ENCODE data around the gene CDHR3. TPM values are rescaled to one million over a fixed set of nuclear protein-coding genes. Genes with fewer than 3 reads are reported as not detected.

CDHR3 gene
- polyA plus RNA-seq, 3 donors: 0.16 TPM; not detected in 2

DNA sequence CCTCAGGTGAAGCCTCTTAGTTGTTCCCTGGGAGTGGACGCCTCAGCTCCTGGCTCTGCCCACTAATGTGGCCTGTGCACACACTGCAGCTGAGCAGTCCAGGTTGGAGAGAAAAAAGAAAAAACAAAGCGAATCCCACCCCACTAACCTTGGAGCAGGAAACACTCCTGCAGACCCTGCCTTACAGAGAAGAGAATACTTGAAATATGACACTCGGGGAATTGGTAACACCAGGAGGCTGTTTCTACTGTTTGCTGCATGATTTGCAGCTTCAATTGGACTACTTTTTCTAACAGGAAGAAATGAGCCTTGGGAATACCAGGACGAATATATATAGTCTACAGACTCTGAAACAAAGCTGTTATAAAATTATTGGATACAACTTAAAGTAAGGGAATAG, 22.2 kb downstream of the CDHR3 start:
- no peak overlapping the region for H2AFZ ChIP-seq (ENCODE audit: insufficient read depth, low read depth, low read length, poor library complexity, severe bottlenecking)
- Mint-ChIP-seq H3K9me3 (peaks cover 0 to 1% (median 0%) of the 10 kb centered on the region in 7 donors), H3K27ac (no peak overlapping the region), H3K4me1 (no peaks in the 10 kb centered on the region), H3K36me3 (no peaks in the 10 kb centered on the region), H3K4me3 (no peak overlapping the region), H3K27me3 (ENCODE audit: low read depth in 3 of 3) (peaks cover 7 to 18% (median 10%) of the 10 kb centered on the region in 3 donors)
- no peak for DNase-seq
- no peak overlapping the region for H3K27ac ChIP-seq (ENCODE audit: low read depth in 1 of 2, low read length in 2 of 2)
- TF ChIP-seq, protein P1, sequence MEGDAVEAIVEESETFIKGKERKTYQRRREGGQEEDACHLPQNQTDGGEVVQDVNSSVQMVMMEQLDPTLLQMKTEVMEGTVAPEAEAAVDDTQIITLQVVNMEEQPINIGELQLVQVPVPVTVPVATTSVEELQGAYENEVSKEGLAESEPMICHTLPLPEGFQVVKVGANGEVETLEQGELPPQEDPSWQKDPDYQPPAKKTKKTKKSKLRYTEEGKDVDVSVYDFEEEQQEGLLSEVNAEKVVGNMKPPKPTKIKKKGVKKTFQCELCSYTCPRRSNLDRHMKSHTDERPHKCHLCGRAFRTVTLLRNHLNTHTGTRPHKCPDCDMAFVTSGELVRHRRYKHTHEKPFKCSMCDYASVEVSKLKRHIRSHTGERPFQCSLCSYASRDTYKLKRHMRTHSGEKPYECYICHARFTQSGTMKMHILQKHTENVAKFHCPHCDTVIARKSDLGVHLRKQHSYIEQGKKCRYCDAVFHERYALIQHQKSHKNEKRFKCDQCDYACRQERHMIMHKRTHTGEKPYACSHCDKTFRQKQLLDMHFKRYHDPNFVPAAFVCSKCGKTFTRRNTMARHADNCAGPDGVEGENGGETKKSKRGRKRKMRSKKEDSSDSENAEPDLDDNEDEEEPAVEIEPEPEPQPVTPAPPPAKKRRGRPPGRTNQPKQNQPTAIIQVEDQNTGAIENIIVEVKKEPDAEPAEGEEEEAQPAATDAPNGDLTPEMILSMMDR (IDR thresholded peaks at IDR 0.05): no peak
- 100% methylated on average over 1 of the region's 4 CpGs for WGBS (ENCODE audit: insufficient coverage)
- H3K4me1 ChIP-seq (ENCODE audit: control insufficient read depth in 1 of 2, insufficient read depth in 2 of 2, low read length in 2 of 2): no peaks in the 10 kb centered on the region
- peaks cover 5 to 6% of the 10 kb centered on the region in 2 donors for H3K27me3 ChIP-seq (ENCODE audit: control insufficient read depth in 2 of 2, insufficient read depth in 2 of 2, low read length in 2 of 2)
- H3K79me2 ChIP-seq (ENCODE audit: insufficient read depth, low read length): no peaks in the 10 kb centered on the region
- no peak overlapping the region for H3K4me3 ChIP-seq (replicated peaks in 1 of 3; ENCODE audit: low read depth in 2 of 3, low read length in 3 of 3)
- no peak overlapping the region for H3K4me2 ChIP-seq (replicated peaks; ENCODE audit: extremely low read depth, low read length, poor library complexity, severe bottlenecking)
- no peaks in the 10 kb centered on the region for H3K36me3 ChIP-seq (replicated peaks in 1 of 2; ENCODE audit: control insufficient read depth in 1 of 2, insufficient read depth in 2 of 2, low read length in 2 of 2)
- intact Hi-C loops (cut with micrococcal nuclease): no loop called here
- no peak overlapping the region for H3K9ac ChIP-seq (ENCODE audit: insufficient read depth, low read length, poor library complexity, severe bottlenecking)
- H3K9me3 ChIP-seq (replicated peaks in 1 of 2; ENCODE audit: control insufficient read depth in 1 of 2, insufficient read depth in 1 of 2, low read length in 2 of 2): no peaks in the 10 kb centered on the region
- H4K20me1 ChIP-seq (ENCODE audit: insufficient read depth, low read length): no peaks in the 10 kb centered on the region

DNA sequence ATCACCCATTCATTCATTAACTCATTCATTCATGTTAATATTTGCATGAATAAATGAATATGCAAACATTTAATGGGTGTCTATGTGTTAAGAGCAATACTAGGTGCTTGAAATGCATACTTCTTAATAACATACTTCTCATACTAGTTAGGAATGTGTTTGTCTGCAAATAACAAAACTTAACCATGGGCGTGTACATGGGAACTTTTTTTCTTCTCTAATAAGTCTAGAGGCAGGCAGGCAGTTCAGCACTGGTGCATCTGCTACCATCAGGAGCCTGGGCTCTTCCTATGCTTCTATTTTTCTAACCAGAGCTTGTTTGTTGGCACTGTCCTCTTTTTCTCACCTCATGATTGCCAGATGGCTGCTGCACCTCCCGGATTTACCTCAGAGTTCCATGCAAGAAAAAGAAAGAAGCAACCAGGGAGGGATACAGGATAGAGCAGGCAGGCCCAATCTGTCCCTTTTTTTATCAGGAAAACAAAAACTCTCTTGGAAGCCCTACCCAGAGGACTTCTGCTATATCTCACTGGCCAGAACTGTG, 22.7 kb downstream of the CDHR3 start:
- 69% methylated on average over 2 of the region's 2 CpGs for WGBS (ENCODE audit: insufficient coverage)
- no peak overlapping the region for H3K4me3 ChIP-seq (replicated peaks in 1 of 3; ENCODE audit: low read depth in 2 of 3, low read length in 3 of 3)
- H3K9me3 ChIP-seq (replicated peaks in 1 of 2; ENCODE audit: control insufficient read depth in 1 of 2, insufficient read depth in 1 of 2, low read length in 2 of 2): no peaks in the 10 kb centered on the region
- H3K4me1 ChIP-seq (ENCODE audit: control insufficient read depth in 1 of 2, insufficient read depth in 2 of 2, low read length in 2 of 2): no peaks in the 10 kb centered on the region
- H3K4me2 ChIP-seq (replicated peaks; ENCODE audit: extremely low read depth, low read length, poor library complexity, severe bottlenecking): no peak overlapping the region
- H3K27me3 ChIP-seq (ENCODE audit: control insufficient read depth in 2 of 2, insufficient read depth in 2 of 2, low read length in 2 of 2): peaks cover 5 to 6% of the 10 kb centered on the region in 2 donors
- H3K79me2 ChIP-seq (ENCODE audit: insufficient read depth, low read length): no peaks in the 10 kb centered on the region
- no peak for DNase-seq
- intact Hi-C loops (cut with micrococcal nuclease): no loop called here
- no peak overlapping the region for H3K27ac ChIP-seq (ENCODE audit: low read depth in 1 of 2, low read length in 2 of 2)
- no peak overlapping the region for H3K4me3 Mint-ChIP-seq
- H2AFZ ChIP-seq (ENCODE audit: insufficient read depth, low read depth, low read length, poor library complexity, severe bottlenecking): no peak overlapping the region
- H3K9ac ChIP-seq (ENCODE audit: insufficient read depth, low read length, poor library complexity, severe bottlenecking): no peak overlapping the region
- no peak overlapping the region for H3K27ac Mint-ChIP-seq
- H3K27me3 Mint-ChIP-seq (ENCODE audit: low read depth in 3 of 3): peaks cover 10 to 22% (median 10%) of the 10 kb centered on the region in 3 donors
- H3K4me1 Mint-ChIP-seq: no peaks in the 10 kb centered on the region
- H3K36me3 ChIP-seq (replicated peaks in 1 of 2; ENCODE audit: control insufficient read depth in 1 of 2, insufficient read depth in 2 of 2, low read length in 2 of 2): no peaks in the 10 kb centered on the region
- no peaks in the 10 kb centered on the region for H4K20me1 ChIP-seq (ENCODE audit: insufficient read depth, low read length)
- H3K36me3 Mint-ChIP-seq: no peaks in the 10 kb centered on the region
- H3K9me3 Mint-ChIP-seq: peaks cover 0 to 1% (median 0%) of the 10 kb centered on the region in 7 donors
- TF ChIP-seq, protein P1 (IDR thresholded peaks at IDR 0.05): no peak

All from CD14-positive monocyte (primary cell).